WI38 (cell line): Measurements from ENCODE around the gene DGKD.
"Not testable (repeated sequence)": the region's sequence is repeated elsewhere in the genome, so short reads cannot be mapped to it uniquely, and the experiment has no call there.

Source experiments
- H3K4me3 ChIP-seq: 2 replicates; pipeline ENCODE4 v1.5.1; 2011; ENCODE audit warnings: low read depth, mild to moderate bottlenecking, control low read depth, low read length
- CTCF ChIP-seq: IDR thresholded peaks from 2 replicates; pipeline ENCODE4 v1.5.1; 2012; ENCODE audit warnings: low read depth, mild to moderate bottlenecking, control low read depth, low read length

Gene DGKD

GRCh38 chr2:233369897-233370685, 15.8 kb downstream of the DGKD start:
- no peak overlapping the region for H3K4me3 ChIP-seq
- TF ChIP-seq CTCF = no peak

GRCh38 chr2:233371641-233372040, 17.3 kb downstream of the DGKD start:
- no peak overlapping the region for H3K4me3 ChIP-seq
- TF ChIP-seq CTCF = no peak

GRCh38 chr2:233372855-233373254, 18.6 kb downstream of the DGKD start:
- H3K4me3 ChIP-seq = no peak overlapping the region
- no peak for TF ChIP-seq CTCF

GRCh38 chr2:233373316-233373715, 19.0 kb downstream of the DGKD start:
- no peak for TF ChIP-seq CTCF
- no peak overlapping the region for H3K4me3 ChIP-seq

- H3K4me3 ChIP-seq = not testable (repeated sequence)
These were observed 20.5 kb downstream of the DGKD start for GRCh38 chr2:233374776-233375175.

GRCh38 chr2:233375490-233376314, 21.4 kb downstream of the DGKD start:
- no peak for TF ChIP-seq CTCF
- no peak overlapping the region for H3K4me3 ChIP-seq

- no peak for TF ChIP-seq CTCF
- no peak overlapping the region for H3K4me3 ChIP-seq
These were observed 24.7 kb downstream of the DGKD start for GRCh38 chr2:233379034-233379433.
